ENCODE measurements around the gene MAMLD1.

Gene MAMLD1

DNA sequence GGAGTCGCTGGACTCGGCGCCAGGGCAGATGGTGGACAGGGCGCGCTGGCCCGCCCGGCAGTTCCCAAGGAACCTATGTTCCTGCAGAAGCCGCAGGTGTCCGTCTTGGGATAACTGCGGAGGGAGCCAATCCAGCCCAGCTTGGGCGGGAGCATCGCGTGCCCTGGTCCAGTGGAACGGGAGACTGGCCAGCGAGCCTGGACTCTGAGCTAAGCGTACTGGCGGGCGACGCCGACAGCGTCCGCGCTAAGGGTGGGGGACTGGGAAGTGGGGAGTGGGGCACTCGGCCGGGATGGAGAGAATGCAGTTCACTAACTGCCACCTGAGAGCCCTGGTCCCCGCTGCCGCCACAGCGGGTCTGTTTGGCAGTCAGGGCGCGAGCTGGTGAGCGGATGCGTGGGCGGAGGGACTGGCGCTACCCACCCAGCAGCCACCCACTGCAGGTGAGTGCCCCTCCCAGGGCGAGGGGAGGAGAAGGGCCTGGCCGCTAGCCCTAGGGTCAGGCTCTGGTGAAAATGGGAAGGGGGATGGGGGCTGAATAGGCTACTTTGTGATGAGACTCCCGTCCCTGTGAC lies 1.3 kb upstream of the MAMLD1 start:
- H2AFZ ChIP-seq: peak overlapping the region; percentile 65
- no peak overlapping the region for H3K27ac ChIP-seq
- peak overlapping the region; percentile 53 for H3K4me3 ChIP-seq (ENCODE audit: low read depth, low read length)
- H3K4me1 ChIP-seq: no peaks in the 10 kb centered on the region
- no peaks in the 10 kb centered on the region for H3K36me3 ChIP-seq (ENCODE audit: control insufficient read depth, insufficient read depth, low read length)
- TF ChIP-seq, protein P1, sequence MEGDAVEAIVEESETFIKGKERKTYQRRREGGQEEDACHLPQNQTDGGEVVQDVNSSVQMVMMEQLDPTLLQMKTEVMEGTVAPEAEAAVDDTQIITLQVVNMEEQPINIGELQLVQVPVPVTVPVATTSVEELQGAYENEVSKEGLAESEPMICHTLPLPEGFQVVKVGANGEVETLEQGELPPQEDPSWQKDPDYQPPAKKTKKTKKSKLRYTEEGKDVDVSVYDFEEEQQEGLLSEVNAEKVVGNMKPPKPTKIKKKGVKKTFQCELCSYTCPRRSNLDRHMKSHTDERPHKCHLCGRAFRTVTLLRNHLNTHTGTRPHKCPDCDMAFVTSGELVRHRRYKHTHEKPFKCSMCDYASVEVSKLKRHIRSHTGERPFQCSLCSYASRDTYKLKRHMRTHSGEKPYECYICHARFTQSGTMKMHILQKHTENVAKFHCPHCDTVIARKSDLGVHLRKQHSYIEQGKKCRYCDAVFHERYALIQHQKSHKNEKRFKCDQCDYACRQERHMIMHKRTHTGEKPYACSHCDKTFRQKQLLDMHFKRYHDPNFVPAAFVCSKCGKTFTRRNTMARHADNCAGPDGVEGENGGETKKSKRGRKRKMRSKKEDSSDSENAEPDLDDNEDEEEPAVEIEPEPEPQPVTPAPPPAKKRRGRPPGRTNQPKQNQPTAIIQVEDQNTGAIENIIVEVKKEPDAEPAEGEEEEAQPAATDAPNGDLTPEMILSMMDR (IDR thresholded peaks at IDR 0.05): no peak
- H3K79me2 ChIP-seq: no peaks in the 10 kb centered on the region
- H3K4me2 ChIP-seq (ENCODE audit: low read length): peak overlapping the region; percentile 88
- no peaks in the 10 kb centered on the region for H3K27me3 ChIP-seq (ENCODE audit: control insufficient read depth, insufficient read depth, low read length)
- H3K9me3 ChIP-seq (ENCODE audit: control insufficient read depth, low read length): no peaks in the 10 kb centered on the region
- no peak overlapping the region for H3K9ac ChIP-seq

DNA sequence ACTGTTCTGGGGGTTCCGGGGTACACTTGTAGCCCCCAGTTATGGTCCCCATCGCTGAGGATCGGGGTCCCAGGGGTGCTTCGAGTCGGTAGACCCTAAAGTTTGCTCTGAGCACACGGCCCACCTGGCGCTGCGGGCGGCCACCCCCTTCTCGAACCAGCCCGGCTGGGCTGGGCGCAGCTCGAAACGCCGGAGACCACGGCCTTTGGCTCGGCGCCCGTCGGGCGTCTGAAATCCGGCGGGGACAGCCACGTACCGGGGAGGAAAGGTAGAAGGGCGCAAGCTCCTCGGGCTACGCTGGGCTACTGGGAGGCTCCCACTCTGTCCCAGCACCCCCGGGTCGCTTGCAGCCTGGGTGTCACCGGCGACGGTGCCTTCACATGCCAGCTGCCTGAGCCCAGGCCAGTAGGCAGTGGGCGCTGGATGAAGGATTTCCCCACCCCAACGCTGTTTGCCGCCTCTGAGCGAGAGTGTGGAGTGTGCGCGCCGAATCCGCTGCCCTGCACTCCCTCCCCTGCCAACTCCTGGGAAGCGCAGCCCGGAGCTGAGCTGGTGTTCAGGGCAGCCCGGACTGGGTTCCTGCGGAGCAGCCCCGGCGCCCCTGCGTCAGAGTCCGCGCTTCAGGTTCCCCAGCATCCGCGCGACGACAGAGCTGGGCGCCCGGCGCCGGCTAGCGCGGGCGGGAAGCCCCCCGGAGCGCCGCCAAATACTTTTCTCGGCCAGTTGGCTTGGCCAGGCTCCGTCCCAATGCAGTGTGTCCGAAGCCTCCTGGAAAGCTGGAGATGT lies 637 bp downstream of the MAMLD1 start:
- no peaks in the 10 kb centered on the region for H3K27me3 ChIP-seq (ENCODE audit: control insufficient read depth, insufficient read depth, low read length)
- H3K36me3 ChIP-seq (ENCODE audit: control insufficient read depth, insufficient read depth, low read length): no peaks in the 10 kb centered on the region
- H3K4me3 ChIP-seq (ENCODE audit: low read depth, low read length): peak overlapping the region; percentile 53
- TF ChIP-seq, protein P1 (IDR thresholded peaks at IDR 0.05): no peak
- no peak overlapping the region for H3K9ac ChIP-seq
- H3K27ac ChIP-seq: no peak overlapping the region
- H3K4me2 ChIP-seq (ENCODE audit: low read length): peak overlapping the region; percentile 88
- H3K9me3 ChIP-seq (ENCODE audit: control insufficient read depth, low read length): no peaks in the 10 kb centered on the region
- H3K79me2 ChIP-seq: no peaks in the 10 kb centered on the region
- H3K4me1 ChIP-seq: no peaks in the 10 kb centered on the region
- H2AFZ ChIP-seq: peak overlapping the region; percentile 65

DNA sequence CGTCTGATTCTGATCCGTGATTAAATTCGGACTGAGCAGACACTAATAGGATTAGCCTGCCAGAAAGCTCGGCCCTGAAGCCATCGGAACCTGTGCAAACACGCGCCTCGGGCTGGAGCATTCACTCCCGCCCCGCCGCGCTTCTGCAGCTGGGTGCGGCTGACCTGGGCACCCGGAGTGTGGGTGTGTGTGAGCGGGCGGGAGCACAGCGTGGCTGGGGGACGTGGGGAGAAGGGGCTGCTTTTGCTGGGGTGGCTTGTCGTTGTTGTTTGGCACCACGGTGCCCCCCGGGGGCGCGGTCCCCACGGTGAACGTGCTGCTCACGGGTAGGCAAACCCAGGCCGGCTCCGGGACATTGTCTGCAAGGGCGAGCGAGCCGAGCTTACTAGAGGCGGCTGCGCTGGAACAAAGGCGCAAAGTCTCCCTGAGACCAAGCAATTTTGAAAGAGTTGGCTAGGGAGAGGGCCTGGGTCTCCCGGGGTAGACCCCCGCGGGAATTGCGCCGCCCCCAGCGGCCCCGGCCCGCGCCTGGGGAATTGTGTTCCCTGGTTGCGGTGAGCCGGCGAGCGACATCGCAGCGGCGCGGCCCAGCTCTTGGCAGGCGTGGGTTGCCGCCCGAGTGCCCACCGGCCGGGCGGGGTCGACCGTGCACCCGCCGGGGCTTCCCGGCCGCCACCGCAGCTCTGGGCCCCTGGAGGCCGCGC lies 1.4 kb downstream of the MAMLD1 start:
- no peaks in the 10 kb centered on the region for H3K27me3 ChIP-seq (ENCODE audit: control insufficient read depth, insufficient read depth, low read length)
- H3K9me3 ChIP-seq (ENCODE audit: control insufficient read depth, low read length): no peaks in the 10 kb centered on the region
- no peak overlapping the region for H3K9ac ChIP-seq
- no peaks in the 10 kb centered on the region for H3K79me2 ChIP-seq
- TF ChIP-seq, protein P1 (IDR thresholded peaks at IDR 0.05): no peak
- H2AFZ ChIP-seq: peak overlapping the region; percentile 65
- H3K4me3 ChIP-seq (ENCODE audit: low read depth, low read length): peak overlapping the region; percentile 53
- no peaks in the 10 kb centered on the region for H3K36me3 ChIP-seq (ENCODE audit: control insufficient read depth, insufficient read depth, low read length)
- no peak overlapping the region for H3K27ac ChIP-seq
- H3K4me2 ChIP-seq (ENCODE audit: low read length): peak overlapping the region; percentile 88
- H3K4me1 ChIP-seq: no peaks in the 10 kb centered on the region

DNA sequence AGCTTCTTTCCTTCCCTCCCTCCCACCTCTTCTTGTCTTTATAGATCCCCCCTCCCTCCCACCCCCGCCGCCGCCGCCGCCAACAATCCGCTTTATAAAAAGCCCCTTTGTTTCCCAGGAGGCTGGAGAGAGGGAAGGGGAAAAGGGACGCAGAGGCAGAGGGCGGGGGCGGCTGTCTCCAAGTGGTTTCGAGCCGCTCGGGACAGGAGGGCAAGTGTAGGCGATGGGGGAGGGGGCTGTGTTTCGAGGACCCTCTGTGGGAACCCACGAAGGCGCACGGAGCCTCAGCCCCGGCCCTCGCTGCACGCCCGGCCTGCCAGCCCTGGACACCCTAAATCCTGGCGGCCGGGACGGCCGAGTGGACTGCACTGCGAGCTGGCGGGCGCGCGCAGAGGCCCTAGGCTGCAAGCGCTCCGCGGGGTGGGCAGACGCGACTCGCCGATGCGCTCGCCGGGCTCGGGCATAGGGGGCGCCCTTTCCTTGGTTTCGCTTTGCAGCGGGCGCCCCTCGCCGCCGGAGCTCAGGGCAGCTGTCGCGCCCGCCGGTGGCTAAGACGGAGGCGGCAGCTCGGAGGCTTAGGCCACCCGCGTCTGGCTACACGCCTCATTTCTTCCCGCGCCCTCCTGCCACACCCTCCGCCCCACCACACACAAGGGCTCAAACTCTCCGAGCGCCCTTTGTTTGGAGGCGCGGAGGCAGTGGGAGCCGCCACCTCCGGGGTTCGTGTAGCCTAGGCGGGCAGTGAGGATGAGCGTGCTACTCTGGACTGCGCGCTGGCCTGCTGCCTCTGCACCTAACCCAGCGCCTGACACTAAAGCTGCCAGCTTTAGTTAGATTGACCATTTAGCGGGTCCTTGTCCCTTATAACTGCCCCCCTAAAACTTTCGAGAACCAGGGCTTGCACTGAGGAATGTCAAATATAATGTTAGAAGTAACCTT lies 2.2 kb downstream of the MAMLD1 start:
- H3K27me3 ChIP-seq (ENCODE audit: control insufficient read depth, insufficient read depth, low read length): no peaks in the 10 kb centered on the region
- TF ChIP-seq, protein P1 (IDR thresholded peaks at IDR 0.05): peak; percentile 21
- peak overlapping the region; percentile 60 for H2AFZ ChIP-seq
- H3K27ac ChIP-seq: no peak overlapping the region
- H3K9ac ChIP-seq: no peak overlapping the region
- peak overlapping the region; percentile 53 for H3K4me3 ChIP-seq (ENCODE audit: low read depth, low read length)
- peak overlapping the region; percentile 88 for H3K4me2 ChIP-seq (ENCODE audit: low read length)
- H3K9me3 ChIP-seq (ENCODE audit: control insufficient read depth, low read length): no peaks in the 10 kb centered on the region
- H3K36me3 ChIP-seq (ENCODE audit: control insufficient read depth, insufficient read depth, low read length): no peaks in the 10 kb centered on the region
- H3K79me2 ChIP-seq: no peaks in the 10 kb centered on the region
- no peaks in the 10 kb centered on the region for H3K4me1 ChIP-seq
